ENCODE data around the gene MRPL55. TPM values are rescaled to one million over a fixed set of nuclear protein-coding genes. Genes with fewer than 3 reads are reported as not detected.

Gene MRPL55
- total RNA-seq, 2 donors from 2014 or later: 57.6 to 66.7 TPM

DNA sequence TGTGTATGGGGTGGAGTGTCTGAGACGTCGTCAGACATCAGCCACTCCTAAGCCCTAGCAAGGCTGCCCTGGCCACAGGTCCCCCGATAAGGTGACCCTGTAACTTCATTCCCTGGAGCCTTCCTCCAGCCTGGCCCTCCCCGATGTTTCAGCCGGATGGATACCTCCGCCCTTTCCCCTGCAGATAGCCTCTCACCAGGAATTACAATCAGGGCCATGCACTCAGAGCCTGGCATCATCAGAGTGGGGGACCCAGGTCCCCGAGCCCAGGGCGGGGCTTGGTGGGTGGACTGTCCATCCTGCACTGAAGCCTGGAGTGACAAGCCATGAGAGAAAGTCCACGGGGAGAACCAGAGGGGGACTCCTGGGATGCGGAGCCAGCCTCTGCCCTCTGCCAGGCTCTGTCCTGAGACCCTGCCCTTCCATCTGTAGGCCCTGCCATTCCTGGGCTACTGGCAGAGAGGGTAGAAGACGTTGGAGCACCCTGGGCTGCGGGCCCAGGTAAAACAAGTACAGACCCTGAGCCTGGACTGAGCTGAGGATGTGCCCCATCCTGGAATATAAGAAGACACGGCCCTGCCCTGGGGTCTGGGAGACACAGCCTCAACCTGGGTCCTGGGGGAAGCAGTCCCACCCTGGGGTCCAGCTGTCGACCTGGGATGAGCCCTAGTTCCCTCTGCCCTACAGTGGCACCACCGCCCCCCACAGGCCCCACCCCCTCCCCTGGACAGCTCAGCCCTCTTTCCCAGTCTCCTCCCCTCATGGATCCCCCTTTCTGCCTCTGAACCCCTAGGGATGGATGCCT lies 43.4 kb downstream of the MRPL55 start:
- H3K27me3 Mint-ChIP-seq (ENCODE audit: insufficient read depth): peaks cover 19% of the 10 kb centered on the region
- peaks cover 35% of the 10 kb centered on the region for H3K27me3 ChIP-seq (ENCODE audit: control insufficient read depth, insufficient read depth, low read length, poor library complexity, severe bottlenecking)

DNA sequence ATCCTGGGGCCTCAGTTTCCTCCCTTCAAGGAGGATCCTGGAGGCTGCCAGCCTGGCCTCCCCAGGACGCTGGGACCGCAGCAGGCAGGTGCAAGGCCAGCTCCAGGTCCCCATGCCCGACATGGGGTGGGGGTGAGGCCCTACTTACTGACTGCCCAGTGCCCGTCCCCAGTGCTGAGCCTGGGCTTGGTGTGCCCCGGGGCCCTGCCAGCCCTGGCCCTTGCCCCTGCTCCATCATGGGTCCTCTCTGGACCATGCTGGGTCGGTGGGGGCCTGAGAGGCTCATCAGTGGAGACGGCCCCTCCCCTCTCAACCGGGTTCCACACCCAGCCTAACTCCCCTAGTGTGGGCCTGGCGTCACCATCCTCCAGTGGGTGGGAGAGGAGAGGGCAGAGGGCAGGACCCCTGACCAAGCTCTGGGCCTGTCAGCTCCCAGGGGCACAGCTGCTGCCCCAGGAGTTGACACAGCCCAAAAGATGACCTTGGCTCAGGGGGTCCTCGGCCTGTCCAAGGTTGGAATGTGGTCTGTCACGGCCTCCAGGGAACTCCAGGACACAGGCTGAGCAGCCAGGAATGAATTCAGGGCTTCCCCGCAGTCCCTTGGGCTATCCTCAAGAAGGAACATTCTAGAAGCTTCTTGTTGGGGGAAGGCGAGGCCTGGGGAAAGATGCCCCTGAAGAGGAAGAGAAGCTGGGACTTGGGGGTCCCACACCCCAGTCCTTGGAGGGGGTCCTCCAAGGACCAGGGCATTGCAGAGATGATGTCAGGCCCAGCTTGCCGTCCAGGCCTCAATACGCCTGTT lies 44.2 kb downstream of the MRPL55 start:
- Histone ChIP-seq H3K27ac (ENCODE audit: low read depth, low read length) (no peak overlapping the region), H3K27me3 (ENCODE audit: control insufficient read depth, insufficient read depth, low read length, poor library complexity, severe bottlenecking) (peaks cover 35% of the 10 kb centered on the region), H3K9me3 (ENCODE audit: control insufficient read depth, low read length) (no peaks in the 10 kb centered on the region), H3K9ac (ENCODE audit: extremely low read depth, low read length, poor library complexity, severe bottlenecking) (no peak overlapping the region), H3K4me3 (ENCODE audit: low read length) (no peak overlapping the region), H3K4me1 (ENCODE audit: control insufficient read depth, insufficient read depth, low read length) (no peaks in the 10 kb centered on the region), H3K36me3 (ENCODE audit: control insufficient read depth, insufficient read depth, low read length) (no peaks in the 10 kb centered on the region)
- Mint-ChIP-seq H3K36me3 (ENCODE audit: low read depth) (no peaks in the 10 kb centered on the region), H3K4me3 (no peak overlapping the region), H3K9me3 (no peaks in the 10 kb centered on the region), H3K27me3 (ENCODE audit: insufficient read depth) (peaks cover 22% of the 10 kb centered on the region), H3K4me1 (peaks cover 18% of the 10 kb centered on the region), H3K27ac (no peak overlapping the region)
- no peak for DNase-seq
- TF ChIP-seq CTCF (conservative IDR thresholded peaks at IDR 0.05): no peak
- WGBS, 2 experiments (ENCODE audit: insufficient coverage in 1 of 2, insufficient read length in 1 of 2): 88 to 92% methylated on average over 5 to 15 of the region's 15 CpGs

More for the DNA sequence above, 43.4 kb downstream of the MRPL55 start:
- no peak for TF ChIP-seq CTCF (conservative IDR thresholded peaks at IDR 0.05)
- Mint-ChIP-seq H3K4me1 (peaks cover 18% of the 10 kb centered on the region), H3K27ac (no peak overlapping the region), H3K36me3 (ENCODE audit: low read depth) (no peaks in the 10 kb centered on the region), H3K4me3 (no peak overlapping the region), H3K9me3 (no peaks in the 10 kb centered on the region)
- no peaks in the 10 kb centered on the region for H3K4me1 ChIP-seq (ENCODE audit: control insufficient read depth, insufficient read depth, low read length)
- H3K9ac ChIP-seq (ENCODE audit: extremely low read depth, low read length, poor library complexity, severe bottlenecking): no peak overlapping the region
- 86 to 88% methylated on average over 13 to 15 of the region's 15 CpGs for WGBS, 2 experiments (ENCODE audit: insufficient coverage in 1 of 2, insufficient read length in 1 of 2)
- no peaks in the 10 kb centered on the region for H3K36me3 ChIP-seq (ENCODE audit: control insufficient read depth, insufficient read depth, low read length)
- no peak overlapping the region for H3K4me3 ChIP-seq (ENCODE audit: low read length)
- DNase-seq: no peak
- H3K27ac ChIP-seq (ENCODE audit: low read depth, low read length): no peak overlapping the region
- H3K9me3 ChIP-seq (ENCODE audit: control insufficient read depth, low read length): no peaks in the 10 kb centered on the region

GRCh38 chr1:228064296-228064695 lies 44.8 kb downstream of the MRPL55 start:
- Histone ChIP-seq H3K4me1 (ENCODE audit: control insufficient read depth, insufficient read depth, low read length) (no peaks in the 10 kb centered on the region), H3K36me3 (ENCODE audit: control insufficient read depth, insufficient read depth, low read length) (no peaks in the 10 kb centered on the region), H3K27ac (ENCODE audit: low read depth, low read length) (no peak overlapping the region), H3K9me3 (ENCODE audit: control insufficient read depth, low read length) (no peaks in the 10 kb centered on the region), H3K9ac (ENCODE audit: extremely low read depth, low read length, poor library complexity, severe bottlenecking) (no peak overlapping the region), H3K27me3 (ENCODE audit: control insufficient read depth, insufficient read depth, low read length, poor library complexity, severe bottlenecking) (peaks cover 35% of the 10 kb centered on the region), H3K4me3 (ENCODE audit: low read length) (no peak overlapping the region)
- no peak for TF ChIP-seq CTCF (conservative IDR thresholded peaks at IDR 0.05)
- 69 to 83% methylated on average over 2 to 8 of the region's 8 CpGs for WGBS, 2 experiments (ENCODE audit: insufficient coverage in 1 of 2, insufficient read length in 1 of 2)
- DNase-seq: peak; percentile 76
- Mint-ChIP-seq H3K27me3 (ENCODE audit: insufficient read depth) (peaks cover 27% of the 10 kb centered on the region), H3K4me3 (no peak overlapping the region), H3K9me3 (no peaks in the 10 kb centered on the region), H3K27ac (no peak overlapping the region), H3K36me3 (ENCODE audit: low read depth) (no peaks in the 10 kb centered on the region), H3K4me1 (peaks cover 18% of the 10 kb centered on the region)

Measured in endodermal cell (in vitro differentiated cells).